Karpas-422 (cell line): ENCODE results near the gene TNFRSF21. TPM values are rescaled to one million over a fixed set of nuclear protein-coding genes. Genes with fewer than 3 reads are reported as not detected.
A peak's percentile ranks its signal among the peaks of the same experiment; 100 is the strongest.

ENCODE experiments used
- DNase-seq: peaks from one replicate; pipeline ENCODE4 v3.0.0-alpha.2; 2015
- H2AFZ ChIP-seq: fragments of 200-600 bp; sonication (generic); 2 replicates; pipeline ENCODE4 v1.6.1; 2014; ENCODE audit warnings: antibody characterized with exemption, low read length, mixed read lengths
- H3K27ac ChIP-seq: fragments of 200-600 bp; sonication (generic); 2 replicates; pipeline ENCODE4 v1.5.1; 2014; ENCODE audit warnings: mild to moderate bottlenecking, low read length, moderate library complexity
- H3K27me3 ChIP-seq: fragments of 200-600 bp; sonication (generic); 2 replicates; pipeline ENCODE4 v1.6.1; 2014; ENCODE audit warnings: low read length, mixed read lengths
- H3K36me3 ChIP-seq: fragments of 200-600 bp; sonication (generic); 2 replicates; pipeline ENCODE4 v1.6.1; 2014; ENCODE audit warnings: low read length, mixed read lengths; ENCODE audit not compliant: insufficient read depth
- H3K4me1 ChIP-seq: fragments of 200-600 bp; sonication (generic); 2 replicates; pipeline ENCODE4 v1.6.1; 2014; ENCODE audit warnings: mild to moderate bottlenecking, low read length, mixed read lengths
- H3K4me2 ChIP-seq: fragments of 200-600 bp; sonication (generic); 2 replicates; pipeline ENCODE4 v1.6.1; 2014; ENCODE audit warnings: low read length, low read depth, mild to moderate bottlenecking; ENCODE audit not compliant: poor library complexity, severe bottlenecking
- H3K4me3 ChIP-seq: fragments of 200-600 bp; sonication (generic); 2 replicates; pipeline ENCODE4 v1.5.1; 2014; ENCODE audit warnings: mild to moderate bottlenecking, antibody characterized with exemption, low read length, mixed read lengths
- H3K79me2 ChIP-seq: fragments of 200-600 bp; sonication (generic); 2 replicates; pipeline ENCODE4 v1.6.1; 2014; ENCODE audit warnings: mild to moderate bottlenecking, low read length, mixed read lengths
- H3K9ac ChIP-seq: fragments of 200-600 bp; sonication (generic); 2 replicates; pipeline ENCODE4 v1.6.0; 2014; ENCODE audit warnings: low read length
- H3K9me2 ChIP-seq: fragments of 200-600 bp; sonication (generic), shearing (Covaris generic); replicated peaks from 2 replicates; pipeline ENCODE4 v1.6.0; 2014; ENCODE audit warnings: mild to moderate bottlenecking, low read length, moderate library complexity; ENCODE audit not compliant: insufficient read depth
- H3K9me3 ChIP-seq: fragments of 300-700, 200-600 bp; sonication (generic); 2 replicates; pipeline ENCODE4 v1.6.1; 2014; ENCODE audit warnings: low read length, mixed read lengths
- H4K20me1 ChIP-seq: fragments of 200-600 bp; sonication (generic); 2 replicates; pipeline ENCODE4 v1.6.1; 2014; ENCODE audit warnings: mild to moderate bottlenecking, antibody characterized with exemption, low read length, low read depth; ENCODE audit not compliant: insufficient read depth
- total RNA-seq: library from RNA; depleted of rRNA; stranded (reverse); fragments of >200 nt; shearing (Covaris generic); gene quantifications from 2 replicates; pipeline ENCODE4 v1.2.3, GENCODE V29; 2014; ENCODE audit warnings: low replicate concordance; rRNA removed

Gene TNFRSF21, protein sequence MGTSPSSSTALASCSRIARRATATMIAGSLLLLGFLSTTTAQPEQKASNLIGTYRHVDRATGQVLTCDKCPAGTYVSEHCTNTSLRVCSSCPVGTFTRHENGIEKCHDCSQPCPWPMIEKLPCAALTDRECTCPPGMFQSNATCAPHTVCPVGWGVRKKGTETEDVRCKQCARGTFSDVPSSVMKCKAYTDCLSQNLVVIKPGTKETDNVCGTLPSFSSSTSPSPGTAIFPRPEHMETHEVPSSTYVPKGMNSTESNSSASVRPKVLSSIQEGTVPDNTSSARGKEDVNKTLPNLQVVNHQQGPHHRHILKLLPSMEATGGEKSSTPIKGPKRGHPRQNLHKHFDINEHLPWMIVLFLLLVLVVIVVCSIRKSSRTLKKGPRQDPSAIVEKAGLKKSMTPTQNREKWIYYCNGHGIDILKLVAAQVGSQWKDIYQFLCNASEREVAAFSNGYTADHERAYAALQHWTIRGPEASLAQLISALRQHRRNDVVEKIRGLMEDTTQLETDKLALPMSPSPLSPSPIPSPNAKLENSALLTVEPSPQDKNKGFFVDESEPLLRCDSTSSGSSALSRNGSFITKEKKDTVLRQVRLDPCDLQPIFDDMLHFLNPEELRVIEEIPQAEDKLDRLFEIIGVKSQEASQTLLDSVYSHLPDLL
- 0.04 and 0.07 TPM in 2 replicates for total RNA-seq

DNA sequence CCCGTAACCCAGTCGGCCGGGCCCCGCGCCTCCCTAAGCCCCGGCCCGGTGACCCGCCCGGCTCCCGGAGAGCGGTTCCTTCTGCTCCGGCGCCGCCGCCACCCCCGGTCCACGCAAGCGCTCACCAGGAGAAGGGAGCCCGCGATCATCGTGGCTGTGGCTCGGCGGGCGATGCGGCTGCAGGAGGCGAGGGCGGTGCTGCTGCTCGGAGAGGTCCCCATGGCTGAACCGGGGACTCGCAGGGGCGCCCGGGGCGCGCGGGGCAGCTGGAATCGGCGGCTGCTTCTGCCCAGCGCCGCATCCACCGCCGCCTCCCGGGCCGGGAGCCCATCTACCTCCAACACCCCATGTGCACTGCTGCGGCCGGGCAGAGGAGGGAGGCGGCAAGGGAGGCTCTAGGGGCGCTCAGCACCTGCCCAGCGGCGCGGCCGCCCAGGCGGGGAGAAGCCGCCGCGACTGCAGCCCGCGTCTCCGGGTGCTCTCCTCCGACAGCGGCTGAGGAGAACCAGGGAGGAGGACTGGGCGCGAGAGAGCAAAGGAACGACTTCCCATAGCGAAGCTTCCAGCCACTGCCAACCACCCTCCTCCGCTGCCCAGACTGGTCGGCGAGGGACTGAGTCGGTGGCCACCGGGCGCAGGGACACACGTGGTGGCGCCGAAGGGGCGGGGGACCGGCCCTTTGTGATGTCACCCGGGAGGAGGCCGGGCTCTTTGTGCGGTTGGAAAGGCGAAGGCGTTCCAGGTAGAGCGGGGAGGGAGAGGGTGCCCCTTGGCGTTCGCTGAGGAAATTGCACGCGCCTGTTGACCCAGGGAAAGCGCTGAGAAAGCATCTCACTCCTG lies at the start of gene TNFRSF21:
Gene TNFRSF21, minus strand, starts transcription at position 615 of the 840 bp plus-strand sequence. Its CDS starts 394 bp downstream, at position 221.
- Histone ChIP-seq H3K9me2 (no peaks in the 10 kb centered on the region), H3K9me3 (no peaks in the 10 kb centered on the region), H3K4me1 (peaks cover 4% of the 10 kb centered on the region), H3K9ac (0 out of 2 replicates have a peak within 1 kb of the TSS, but pooled peaks have one; percentile 15), H4K20me1 (no peaks in the 10 kb centered on the region), H3K36me3 (no peaks in the 10 kb centered on the region), H3K4me2 (peak within 1 kb of the TSS; percentile 39), H3K27ac (no peak within 1 kb of the TSS), H3K27me3 (no peaks in the 10 kb centered on the region), H3K4me3 (peak within 1 kb of the TSS; percentile 40; the same call in 1 of the 2 replicates), H2AFZ (peak within 1 kb of the TSS; percentile 32; the same call in 1 of the 2 replicates), H3K79me2 (no peaks in the 10 kb centered on the region)
- DNase-seq, result peak; percentile 87

GRCh38 chr6:47358440-47359225 lies 48.9 kb upstream of the TNFRSF21 start:
- no peaks in the 10 kb centered on the region for H3K79me2 ChIP-seq
- no peak overlapping the region for H3K27ac ChIP-seq
- no peaks in the 10 kb centered on the region for H3K9me3 ChIP-seq
- no peak overlapping the region for H3K9ac ChIP-seq
- no peaks in the 10 kb centered on the region for H4K20me1 ChIP-seq
- no peak overlapping the region for H3K4me2 ChIP-seq
- H3K4me3 ChIP-seq, result no peak overlapping the region
- H3K4me1 ChIP-seq, result peaks cover 19% of the 10 kb centered on the region
- DNase-seq, result no peak
- H3K36me3 ChIP-seq, result no peaks in the 10 kb centered on the region
- no peaks in the 10 kb centered on the region for H3K9me2 ChIP-seq
- peaks cover 3% of the 10 kb centered on the region; the same call in 1 of the 2 replicates for H3K27me3 ChIP-seq
- no peak overlapping the region for H2AFZ ChIP-seq

DNA sequence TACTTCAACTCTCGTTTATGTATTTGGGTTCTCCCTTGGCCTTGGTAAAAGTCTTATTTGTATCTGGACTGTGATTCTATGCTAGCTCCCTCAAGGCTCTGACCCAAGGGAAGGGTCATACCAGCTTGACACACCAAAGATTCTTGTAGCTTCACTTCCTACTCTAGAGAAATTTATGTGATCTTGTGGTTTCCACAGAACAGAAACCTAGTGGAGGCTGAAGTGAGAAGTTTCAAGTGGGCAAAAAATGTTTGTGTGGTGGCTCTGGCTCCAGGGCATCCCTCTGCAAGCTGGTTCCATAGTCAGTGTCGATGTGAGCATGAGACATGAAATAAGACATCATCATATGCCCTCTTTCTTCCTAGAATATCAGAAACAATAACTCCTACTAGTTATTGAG lies 48.1 kb upstream of the TNFRSF21 start:
- no peaks in the 10 kb centered on the region for H3K9me2 ChIP-seq
- H3K27ac ChIP-seq, result no peak overlapping the region
- no peak overlapping the region for H3K4me2 ChIP-seq
- peaks cover 3% of the 10 kb centered on the region; the same call in 1 of the 2 replicates for H3K27me3 ChIP-seq
- no peak overlapping the region for H3K4me3 ChIP-seq
- H3K9ac ChIP-seq, result no peak overlapping the region
- H2AFZ ChIP-seq, result no peak overlapping the region
- no peaks in the 10 kb centered on the region for H3K36me3 ChIP-seq
- no peaks in the 10 kb centered on the region for H4K20me1 ChIP-seq
- no peaks in the 10 kb centered on the region for H3K79me2 ChIP-seq
- peaks cover 19% of the 10 kb centered on the region for H3K4me1 ChIP-seq
- DNase-seq, result no peak
- no peaks in the 10 kb centered on the region for H3K9me3 ChIP-seq

- peaks cover 9% of the 10 kb centered on the region for H3K4me1 ChIP-seq
- H3K9me2 ChIP-seq, result no peaks in the 10 kb centered on the region
- H3K27ac ChIP-seq, result no peak overlapping the region
- no peaks in the 10 kb centered on the region for H4K20me1 ChIP-seq
- H3K4me2 ChIP-seq, result no peak overlapping the region
- H3K79me2 ChIP-seq, result no peaks in the 10 kb centered on the region
- no peak for DNase-seq
- H2AFZ ChIP-seq, result no peak overlapping the region
- H3K27me3 ChIP-seq, result no peaks in the 10 kb centered on the region
- no peak overlapping the region for H3K9ac ChIP-seq
- H3K4me3 ChIP-seq, result no peak overlapping the region
- no peaks in the 10 kb centered on the region for H3K9me3 ChIP-seq
- no peaks in the 10 kb centered on the region for H3K36me3 ChIP-seq
These were observed 45.8 kb upstream of the TNFRSF21 start for GRCh38 chr6:47355496-47355895.

DNA sequence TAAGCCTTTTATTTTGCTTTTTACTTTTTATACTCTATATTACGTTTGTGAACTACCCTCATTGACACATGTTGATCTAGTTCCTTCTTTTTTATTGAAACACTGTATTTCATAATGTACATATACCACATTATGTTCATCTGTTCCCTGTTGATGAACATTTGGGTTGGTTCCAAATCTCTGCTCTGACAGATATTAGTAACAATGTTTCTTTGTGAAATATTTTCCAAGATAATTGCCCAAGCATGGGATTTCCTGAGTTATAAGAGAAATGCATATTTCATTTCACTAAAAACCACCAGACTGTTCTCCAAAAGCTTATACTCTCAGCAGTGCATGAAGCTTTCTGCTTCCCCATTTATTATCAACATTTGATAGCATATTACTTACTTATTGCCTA lies 44.2 kb upstream of the TNFRSF21 start:
- Histone ChIP-seq H3K36me3 (no peaks in the 10 kb centered on the region), H3K9ac (no peak overlapping the region), H3K79me2 (no peaks in the 10 kb centered on the region), H3K4me1 (no peaks in the 10 kb centered on the region; the same call in 1 of the 2 replicates), H3K27me3 (no peaks in the 10 kb centered on the region), H3K27ac (no peak overlapping the region), H3K9me3 (no peaks in the 10 kb centered on the region), H2AFZ (no peak overlapping the region), H3K9me2 (no peaks in the 10 kb centered on the region), H4K20me1 (no peaks in the 10 kb centered on the region), H3K4me3 (no peak overlapping the region), H3K4me2 (no peak overlapping the region)
- DNase-seq, result no peak

GRCh38 chr6:47352966-47353365 lies 43.3 kb upstream of the TNFRSF21 start:
- Histone ChIP-seq H3K9me3 (no peaks in the 10 kb centered on the region), H3K27me3 (no peaks in the 10 kb centered on the region), H3K27ac (no peak overlapping the region), H2AFZ (no peak overlapping the region), H3K4me3 (no peak overlapping the region), H3K36me3 (no peaks in the 10 kb centered on the region), H3K79me2 (no peaks in the 10 kb centered on the region), H3K4me1 (no peaks in the 10 kb centered on the region; the same call in 1 of the 2 replicates), H3K9me2 (no peaks in the 10 kb centered on the region), H4K20me1 (no peaks in the 10 kb centered on the region), H3K9ac (no peak overlapping the region), H3K4me2 (no peak overlapping the region)
- DNase-seq, result no peak

GRCh38 chr6:47352194-47352920 lies 42.7 kb upstream of the TNFRSF21 start:
- Histone ChIP-seq H2AFZ (no peak overlapping the region), H4K20me1 (no peaks in the 10 kb centered on the region), H3K9me3 (no peaks in the 10 kb centered on the region), H3K4me1 (no peaks in the 10 kb centered on the region), H3K4me2 (no peak overlapping the region), H3K27ac (no peak overlapping the region), H3K9me2 (no peaks in the 10 kb centered on the region), H3K27me3 (no peaks in the 10 kb centered on the region), H3K4me3 (no peak overlapping the region), H3K9ac (no peak overlapping the region), H3K36me3 (no peaks in the 10 kb centered on the region), H3K79me2 (no peaks in the 10 kb centered on the region)
- DNase-seq, result no peak
